HepG2 (cell line): Measurements from ENCODE around the gene EED. TPM values are rescaled to one million over a fixed set of nuclear protein-coding genes. Genes with fewer than 3 reads are reported as not detected.

Experiments used
- ATAC-seq: fragments of 200-7000 bp; cut with Tn5 transposase; 3 replicates; pipeline ENCODE4 v1.9.1; 2020; ENCODE audit warnings: mild to moderate bottlenecking, moderate library complexity
- BruUV-seq: library from RNA; stranded (reverse); fragments of 400-500 nt; replicated peaks from 2 replicates; lab custom pipeline; 2021; lab: Mats Ljungman, UMichigan
- CTCF ChIA-PET: fragments of 300-600 bp; formaldehyde crosslinking; extraction: SDS; loops from one replicate; lab custom pipeline; 2021; ENCODE audit warnings: low total read pairs, inconsistent platforms, low intra/inter-chr PET ratio; lab: Yijun Ruan, JAX
- POLR2A ChIA-PET: fragments of 350-600 bp; sonication (Branson Sonifier 250); formaldehyde crosslinking; loops from one replicate; lab custom pipeline; 2020; ENCODE audit warnings: antibody characterized with exemption, inconsistent platforms; lab: Yijun Ruan, JAX
- DNase-seq: peaks from one replicate; pipeline ENCODE4 v3.0.0-alpha.2; 2015; ENCODE audit warnings: low spot score
- FAIRE-seq: peaks from 3 replicates; lab custom pipeline; 2011; peaks lifted over from hg19 to GRCh38; lab: Jason Lieb, UNC
- H2AFZ ChIP-seq: one replicate; pipeline ENCODE4 v1.6.1; 2011; ENCODE audit warnings: low read length, inconsistent platforms
- H3K27ac ChIP-seq: fragments of 300-600 bp; 3 replicates; pipeline ENCODE4 v1.8.0; 2011; ENCODE audit warnings: mixed run types, mild to moderate bottlenecking, mixed read lengths, low read length, inconsistent platforms; ENCODE audit not compliant: insufficient read depth; ENCODE audit errors: extremely low read length
- H3K27me3 ChIP-seq, 2 experiments: fragments of 200-600 bp in 1 of 2; 2 replicates in 1 of 2; 3 replicates in 1 of 2; pipeline versions ENCODE4 v1.6.0 to v1.8.0; 2011; ENCODE audit warnings: low read length in 2 of 2, mild to moderate bottlenecking in 2 of 2, moderate library complexity in 2 of 2, inconsistent platforms in 1 of 2; ENCODE audit not compliant: insufficient read depth in 2 of 2, control insufficient read depth in 1 of 2
- H3K36me3 ChIP-seq, 2 experiments: fragments of 200-600 bp in 1 of 2; replicated peaks in 1 of 2; 2 replicates in 1 of 2; 3 replicates in 1 of 2; pipeline versions ENCODE4 v1.5.1 to v1.8.0; 2011; ENCODE audit warnings: low read length in 2 of 2, inconsistent platforms in 1 of 2; ENCODE audit not compliant: insufficient read depth in 2 of 2, control insufficient read depth in 1 of 2
- H3K4me1 ChIP-seq: 2 replicates; pipeline ENCODE4 v1.5.1; 2012; ENCODE audit warnings: low read length, inconsistent platforms; ENCODE audit not compliant: insufficient read depth
- H3K4me2 ChIP-seq: 2 replicates; pipeline ENCODE4 v1.6.0; 2011; ENCODE audit warnings: low read depth, low read length, inconsistent platforms
- H3K4me3 ChIP-seq, 3 experiments: fragments of 200-600 bp in 1 of 3; sonication (generic), shearing (Covaris generic) in 1 of 3; replicated peaks in 1 of 3; 2 replicates each; pipeline ENCODE4 v1.5.1; 2011 to 2016; ENCODE audit warnings: low read length in 3 of 3, inconsistent platforms in 2 of 3, low read depth in 2 of 3, mild to moderate bottlenecking in 2 of 3, control low read depth in 1 of 3, mixed read lengths in 1 of 3; ENCODE audit not compliant: insufficient read depth in 1 of 3
- H3K79me2 ChIP-seq: one replicate; pipeline ENCODE4 v1.6.1; 2011; ENCODE audit warnings: low read length, inconsistent platforms; ENCODE audit not compliant: insufficient read depth
- H3K9ac ChIP-seq: 2 replicates; pipeline ENCODE4 v1.6.0; 2011; ENCODE audit warnings: mild to moderate bottlenecking, low read depth, low read length, inconsistent platforms; ENCODE audit not compliant: insufficient read depth
- H3K9me3 ChIP-seq: 2 replicates; pipeline ENCODE4 v1.5.1; 2012; ENCODE audit warnings: mild to moderate bottlenecking, low read length
- H4K20me1 ChIP-seq: 2 replicates; pipeline ENCODE4 v1.6.0; 2011; ENCODE audit warnings: inconsistent platforms, mild to moderate bottlenecking, low read length, moderate library complexity; ENCODE audit not compliant: insufficient read depth
- ARNTL ChIP-seq: sonication (generic); formaldehyde crosslinking; IDR thresholded peaks from 2 replicates; pipeline ENCODE4 v1.4.0; 2020; ENCODE audit warnings: mild to moderate bottlenecking, missing genetic modification reagents
- CEBPG ChIP-seq: IDR thresholded peaks from 2 replicates; pipeline ENCODE4 v1.6.1; 2016
- HHEX ChIP-seq: IDR thresholded peaks from 2 replicates; pipeline ENCODE4 v1.6.1; 2016; ENCODE audit warnings: control low read depth
- HOXA3 ChIP-seq: sonication (generic); formaldehyde crosslinking; IDR thresholded peaks from 2 replicates; pipeline ENCODE4 v1.5.0; 2020; ENCODE audit warnings: missing genetic modification reagents
- MYC ChIP-seq: sonication (generic); formaldehyde crosslinking; IDR thresholded peaks from 2 replicates; pipeline ENCODE4 v1.9.0; 2021; ENCODE audit warnings: missing genetic modification reagents, borderline replicate concordance
- NCOA1 ChIP-seq: sonication (generic); formaldehyde crosslinking; IDR thresholded peaks from 2 replicates; pipeline ENCODE4 v1.9.0; 2021; ENCODE audit warnings: missing genetic modification reagents
- POLR2A ChIP-seq, 2 experiments: IDR thresholded peaks; 2 replicates each; pipeline ENCODE4 v1.6.1; 2011; ENCODE audit warnings: low read depth in 2 of 2, low read length in 2 of 2, mild to moderate bottlenecking in 1 of 2, moderate library complexity in 1 of 2; ENCODE audit not compliant: insufficient read depth in 1 of 2
- REPIN1 ChIP-seq: sonication (generic); formaldehyde crosslinking; IDR thresholded peaks from 2 replicates; pipeline ENCODE4 v1.8.0; 2022; ENCODE audit warnings: missing genetic modification reagents, low read depth, mild to moderate bottlenecking, borderline replicate concordance
- TBX3 ChIP-seq: fragments of 450-650 bp; IDR thresholded peaks from 2 replicates; pipeline ENCODE4 v1.6.1; 2017; ENCODE audit warnings: antibody characterized with exemption, mild to moderate bottlenecking, inconsistent platforms, borderline replicate concordance
- ZFP62 ChIP-seq: sonication (generic); formaldehyde crosslinking; IDR thresholded peaks from 2 replicates; pipeline ENCODE4 v1.4.0; 2020; ENCODE audit warnings: missing genetic modification reagents
- ZNF878 ChIP-seq: sonication (generic); formaldehyde crosslinking; IDR thresholded peaks from 2 replicates; pipeline ENCODE4 v1.8.1; 2023; ENCODE audit warnings: mild to moderate bottlenecking, missing genetic modification reagents, moderate library complexity
- WGBS: methylation state at CpG from one replicate; pipeline ENCODE4 v1.1.6; 2017; ENCODE audit warnings: low lambda C conversion rate; 5-methylcytosine and 5-hydroxymethylcytosine counted together
- in situ Hi-C: cut with HindIII; loops from 2 replicates; pipeline ENCODE4 v1.10.0; 2017; ENCODE audit warnings: low pct_unique_long_range_greater_than_20kb; ENCODE audit not compliant: extremely low pct_ligation_motif_present
- intact Hi-C: fragments of 100-400 bp; cut with micrococcal nuclease; formaldehyde crosslinking; loops from one replicate; pipeline ENCODE4 v1.10.0; 2022; ENCODE audit not compliant: unreplicated experiment
- polyA plus RNA-seq, 8 experiments: library from polyadenylated mRNA; depleted of rRNA in 3 of 8; stranded (reverse) in 7 of 8; unstranded in 1 of 8; fragments of >200 nt; fragmentation: Illumina TruSeq in 4 of 8; extraction: Trizol in 4 of 8; gene quantifications; 2 replicates each; pipeline versions ENCODE4 v1.2.1 to v1.2.3, GENCODE V29; 2011 to 2016; ENCODE audit warnings: low read depth in 4 of 8, missing spikeins in 1 of 8, mixed read lengths in 1 of 8; ENCODE audit not compliant: insufficient read depth in 1 of 8
- total RNA-seq, 5 experiments: library from RNA; depleted of rRNA; stranded (reverse); fragments of >200 nt; fragmentation: Illumina TruSeq; extraction: Trizol; gene quantifications; 2 replicates each; pipeline ENCODE4 v1.2.3, GENCODE V29; 2016; ENCODE audit warnings: low read depth in 1 of 5
- TF ChIP-seq, protein P1 (sequence below): sonication (generic); formaldehyde crosslinking; IDR thresholded peaks from 2 replicates; pipeline ENCODE4 v1.4.0; 2020; ENCODE audit warnings: missing genetic modification reagents, borderline replicate concordance

EED gene
- total and polyA plus RNA-seq, 2 of the 13 experiments (the other 11 are each of a cell fraction or from before 2014, with no cell fraction given), result 11.0 to 28.4 TPM

DNA sequence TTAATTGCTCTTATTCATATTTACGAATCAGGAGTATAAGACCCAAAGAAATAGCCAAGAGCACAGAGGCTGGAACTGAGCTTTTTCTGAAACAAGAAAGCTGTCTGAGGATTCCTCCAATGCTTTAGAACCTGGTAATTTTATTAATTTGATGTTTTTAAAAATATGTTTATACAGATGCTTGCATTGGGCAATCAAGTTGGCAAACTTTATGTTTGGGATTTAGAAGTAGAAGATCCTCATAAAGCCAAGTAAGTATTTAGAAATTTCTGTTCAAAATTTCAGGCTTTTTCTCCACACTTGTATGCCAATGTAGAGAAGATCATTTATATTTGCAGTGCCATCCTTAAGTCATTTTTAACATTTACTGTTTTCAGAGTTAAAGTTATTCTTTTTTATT is 33.2 kb downstream of the EED start:
- no peaks in the 10 kb centered on the region for H3K27me3 ChIP-seq
- ATAC-seq, result no peak
- H4K20me1 ChIP-seq, result no peaks in the 10 kb centered on the region
- BruUV-seq, result no TSS peak
- ChIA-PET POLR2A (no interaction called here), CTCF (no interaction called here)
- no peak for TF ChIP-seq POLR2A (IDR thresholded peaks at IDR 0.05; ENCODE audit: insufficient read depth in 1 of 2, low read depth in 2 of 2, low read length in 2 of 2)
- no peak for TF ChIP-seq HOXA3 (CRISPR knock-in tag)
- no peak for TF ChIP-seq ZFP62 (CRISPR knock-in tag)
- TF ChIP-seq ZNF878 (CRISPR knock-in tag), result no peak
- TF ChIP-seq, protein P1, sequence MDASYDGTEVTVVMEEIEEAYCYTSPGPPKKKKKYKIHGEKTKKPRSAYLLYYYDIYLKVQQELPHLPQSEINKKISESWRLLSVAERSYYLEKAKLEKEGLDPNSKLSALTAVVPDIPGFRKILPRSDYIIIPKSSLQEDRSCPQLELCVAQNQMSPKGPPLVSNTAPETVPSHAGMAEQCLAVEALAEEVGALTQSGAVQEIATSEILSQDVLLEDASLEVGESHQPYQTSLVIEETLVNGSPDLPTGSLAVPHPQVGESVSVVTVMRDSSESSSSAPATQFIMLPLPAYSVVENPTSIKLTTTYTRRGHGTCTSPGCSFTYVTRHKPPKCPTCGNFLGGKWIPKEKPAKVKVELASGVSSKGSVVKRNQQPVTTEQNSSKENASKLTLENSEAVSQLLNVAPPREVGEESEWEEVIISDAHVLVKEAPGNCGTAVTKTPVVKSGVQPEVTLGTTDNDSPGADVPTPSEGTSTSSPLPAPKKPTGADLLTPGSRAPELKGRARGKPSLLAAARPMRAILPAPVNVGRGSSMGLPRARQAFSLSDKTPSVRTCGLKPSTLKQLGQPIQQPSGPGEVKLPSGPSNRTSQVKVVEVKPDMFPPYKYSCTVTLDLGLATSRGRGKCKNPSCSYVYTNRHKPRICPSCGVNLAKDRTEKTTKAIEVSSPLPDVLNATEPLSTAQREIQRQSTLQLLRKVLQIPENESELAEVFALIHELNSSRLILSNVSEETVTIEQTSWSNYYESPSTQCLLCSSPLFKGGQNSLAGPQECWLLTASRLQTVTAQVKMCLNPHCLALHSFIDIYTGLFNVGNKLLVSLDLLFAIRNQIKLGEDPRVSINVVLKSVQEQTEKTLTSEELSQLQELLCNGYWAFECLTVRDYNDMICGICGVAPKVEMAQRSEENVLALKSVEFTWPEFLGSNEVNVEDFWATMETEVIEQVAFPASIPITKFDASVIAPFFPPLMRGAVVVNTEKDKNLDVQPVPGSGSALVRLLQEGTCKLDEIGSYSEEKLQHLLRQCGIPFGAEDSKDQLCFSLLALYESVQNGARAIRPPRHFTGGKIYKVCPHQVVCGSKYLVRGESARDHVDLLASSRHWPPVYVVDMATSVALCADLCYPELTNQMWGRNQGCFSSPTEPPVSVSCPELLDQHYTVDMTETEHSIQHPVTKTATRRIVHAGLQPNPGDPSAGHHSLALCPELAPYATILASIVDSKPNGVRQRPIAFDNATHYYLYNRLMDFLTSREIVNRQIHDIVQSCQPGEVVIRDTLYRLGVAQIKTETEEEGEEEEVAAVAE (CRISPR knock-in tag), result no peak
- no peak for TF ChIP-seq REPIN1 (CRISPR knock-in tag)
- TF ChIP-seq ARNTL (CRISPR knock-in tag), result no peak
- TF ChIP-seq MYC (CRISPR knock-in tag), result no peak
- no peak for TF ChIP-seq CEBPG (CRISPR knock-in tag)
- TF ChIP-seq HHEX (CRISPR knock-in tag), result no peak
- TF ChIP-seq NCOA1 (CRISPR knock-in tag), result no peak
- TF ChIP-seq TBX3, result no peak
- H3K9me3 ChIP-seq, result no peaks in the 10 kb centered on the region
- 94% methylated on average over 1 of the region's 1 CpG for WGBS
- H2AFZ ChIP-seq, result no peak overlapping the region
- H3K27ac ChIP-seq, result no peak overlapping the region
- FAIRE-seq, result no peak
- peaks cover 6 to 46% of the 10 kb centered on the region in 2 experiments for H3K36me3 ChIP-seq
- H3K4me1 ChIP-seq, result peaks cover 8% of the 10 kb centered on the region; the same call in 1 of the 2 replicates
- no peak overlapping the region for H3K9ac ChIP-seq
- H3K4me3 ChIP-seq, result no peak overlapping the region
- H3K79me2 ChIP-seq, result peaks cover 10% of the 10 kb centered on the region
- no peak overlapping the region for H3K4me2 ChIP-seq
- intact Hi-C loops (no loop called here), in situ Hi-C loops (no loop called here)
- no peak for DNase-seq
